ACC112 (cell line): Measurements from ENCODE around the gene ZNF488.

Experiments used
- H2AFZ ChIP-seq: fragments of 200-600 bp; sonication (generic); one replicate; pipeline ENCODE4 v1.6.0; 2017; ENCODE audit warnings: antibody characterized with exemption, low read length; ENCODE audit not compliant: unreplicated experiment
- H3K27ac ChIP-seq: fragments of 200-600 bp; sonication (generic); 2 replicates; pipeline ENCODE4 v1.5.1; 2014; ENCODE audit warnings: low read depth, mild to moderate bottlenecking, antibody characterized with exemption, low read length, moderate library complexity
- H3K27me3 ChIP-seq: fragments of 200-600 bp; sonication (generic); 2 replicates; pipeline ENCODE4 v1.6.1; 2014; ENCODE audit warnings: mild to moderate bottlenecking, antibody characterized with exemption, low read length, moderate library complexity, mixed read lengths; ENCODE audit not compliant: insufficient read depth
- H3K36me3 ChIP-seq: fragments of 200-600 bp; sonication (generic); 2 replicates; pipeline ENCODE4 v1.6.1; 2016; ENCODE audit warnings: mild to moderate bottlenecking, antibody characterized with exemption, low read length, moderate library complexity, mixed read lengths; ENCODE audit not compliant: insufficient read depth
- H3K4me1 ChIP-seq: fragments of 200-600 bp; sonication (generic); one replicate; pipeline ENCODE4 v1.6.1; 2016; ENCODE audit warnings: low read length, mixed read lengths; ENCODE audit not compliant: insufficient read depth, unreplicated experiment, control insufficient read depth
- H3K4me3 ChIP-seq: fragments of 200-600 bp; sonication (generic); 2 replicates; pipeline ENCODE4 v1.5.1; 2014; ENCODE audit warnings: mild to moderate bottlenecking, low read depth, low read length
- H3K79me2 ChIP-seq: fragments of 200-600 bp; sonication (generic); one replicate; pipeline ENCODE4 v1.6.0; 2016; ENCODE audit warnings: low read length; ENCODE audit not compliant: control insufficient read depth, unreplicated experiment, insufficient read depth

ZNF488 gene

DNA sequence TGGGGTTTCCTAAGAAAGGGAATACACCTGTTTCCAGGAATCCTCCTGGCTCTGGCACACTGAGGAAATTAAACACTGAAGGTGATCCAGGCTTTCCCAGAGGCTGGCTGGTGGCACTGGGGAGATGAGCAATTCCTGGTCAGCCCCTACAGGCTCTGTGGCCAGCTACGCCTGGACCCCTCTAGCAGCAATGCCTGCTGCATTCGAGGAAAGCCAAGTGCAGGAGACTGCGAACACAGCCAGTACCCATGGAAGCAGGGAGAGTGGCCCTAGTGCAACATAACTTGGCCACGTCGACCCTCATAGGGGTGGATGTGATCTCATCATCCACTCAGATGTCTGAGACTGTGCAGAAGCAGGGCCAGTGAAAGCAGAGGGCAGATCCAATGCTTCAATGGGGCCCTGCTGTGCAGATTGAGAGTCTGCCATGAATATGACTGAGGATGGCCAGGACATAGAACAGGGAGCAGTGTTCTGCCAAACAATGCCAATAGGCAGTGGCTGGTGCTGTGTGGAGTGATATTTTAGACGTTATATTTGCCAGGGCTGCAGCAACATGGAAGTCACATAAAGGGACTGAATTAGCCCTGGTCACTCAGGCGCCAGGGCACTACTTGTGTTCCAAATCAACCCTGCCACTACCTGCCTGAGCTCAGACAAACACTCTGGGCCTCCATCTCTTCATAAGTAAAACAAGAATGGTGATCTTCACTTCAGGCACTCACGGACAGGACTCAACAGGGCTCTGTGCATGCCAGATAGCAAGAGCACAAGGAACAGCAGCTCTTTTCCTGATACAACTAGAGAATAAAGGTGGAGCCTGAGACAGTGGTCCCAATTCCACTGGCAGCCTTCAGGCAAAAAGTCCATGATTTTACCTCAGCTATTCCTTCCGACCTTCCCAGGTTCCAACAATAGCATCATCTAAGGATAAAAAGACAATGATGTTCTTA is 2.4 kb downstream of the ZNF488 start:
- Histone ChIP-seq H3K4me3 (no peak overlapping the region), H3K4me1 (peaks cover 4% of the 10 kb centered on the region), H2AFZ (no peak overlapping the region), H3K27ac (no peak overlapping the region), H3K36me3 (no peaks in the 10 kb centered on the region), H3K27me3 (peaks cover 24% of the 10 kb centered on the region), H3K79me2 (no peaks in the 10 kb centered on the region)

- no peak overlapping the region for H3K27ac ChIP-seq
- peaks cover 27% of the 10 kb centered on the region for H3K27me3 ChIP-seq
Measured at GRCh38 chr10:47381103-47381395, 3.0 kb downstream of the ZNF488 start.

GRCh38 chr10:47380341-47381102 is 3.6 kb downstream of the ZNF488 start:
- H3K27me3 ChIP-seq, result peaks cover 27% of the 10 kb centered on the region
- peaks cover 4% of the 10 kb centered on the region for H3K4me1 ChIP-seq
- no peak overlapping the region for H2AFZ ChIP-seq
- no peaks in the 10 kb centered on the region for H3K79me2 ChIP-seq
- H3K4me3 ChIP-seq, result no peak overlapping the region
- H3K36me3 ChIP-seq, result no peaks in the 10 kb centered on the region
- H3K27ac ChIP-seq, result no peak overlapping the region

More at GRCh38 chr10:47381103-47381395, 3.0 kb downstream of the ZNF488 start:
- H3K36me3 ChIP-seq, result no peaks in the 10 kb centered on the region
- no peak overlapping the region for H3K4me3 ChIP-seq
- no peak overlapping the region for H2AFZ ChIP-seq
- H3K79me2 ChIP-seq, result no peaks in the 10 kb centered on the region
- H3K4me1 ChIP-seq, result peaks cover 4% of the 10 kb centered on the region

DNA sequence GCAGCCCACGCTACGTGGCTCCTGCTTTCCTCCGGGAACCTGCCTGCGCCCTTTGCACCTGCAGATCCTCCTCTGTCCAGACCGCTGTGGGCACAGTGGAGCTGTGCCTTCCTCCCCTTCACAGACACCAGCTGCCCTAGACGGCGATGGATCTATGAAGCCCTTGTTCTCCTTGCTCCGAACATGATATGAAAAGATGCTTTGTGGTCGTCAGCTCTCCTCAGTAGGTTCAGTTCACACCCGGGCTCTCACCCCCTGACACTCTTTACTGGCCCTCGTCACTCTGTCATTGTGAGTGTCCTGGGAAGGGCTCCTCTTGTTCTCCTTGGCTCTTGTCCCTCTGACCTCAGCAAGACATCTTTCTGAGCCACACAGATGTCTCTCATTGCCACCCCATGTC is 4.2 kb downstream of the ZNF488 start:
- Histone ChIP-seq H3K27ac (no peak overlapping the region), H3K4me3 (no peak overlapping the region), H3K27me3 (peaks cover 31% of the 10 kb centered on the region), H3K36me3 (no peaks in the 10 kb centered on the region), H3K79me2 (no peaks in the 10 kb centered on the region), H2AFZ (no peak overlapping the region), H3K4me1 (peaks cover 5% of the 10 kb centered on the region)

DNA sequence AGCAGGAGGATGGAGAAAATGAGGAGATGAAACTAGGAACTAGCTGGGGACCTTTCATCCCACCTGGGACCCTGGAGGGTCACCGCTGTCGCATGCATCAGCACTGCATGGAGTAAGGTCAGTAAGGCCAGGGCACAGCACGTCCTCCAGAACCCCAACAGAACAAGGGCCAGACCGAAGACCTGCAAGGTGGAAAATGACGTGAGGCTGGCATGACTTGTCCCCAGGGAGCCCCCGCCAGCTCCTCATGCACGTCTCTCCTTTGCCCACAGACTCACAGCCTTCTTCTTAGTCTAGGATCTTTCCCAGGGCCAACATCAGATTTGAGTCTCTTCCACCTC is 4.7 kb downstream of the ZNF488 start:
- no peaks in the 10 kb centered on the region for H3K36me3 ChIP-seq
- no peak overlapping the region for H2AFZ ChIP-seq
- H3K79me2 ChIP-seq, result no peaks in the 10 kb centered on the region
- no peak overlapping the region for H3K27ac ChIP-seq
- peaks cover 4% of the 10 kb centered on the region for H3K4me1 ChIP-seq
- no peak overlapping the region for H3K4me3 ChIP-seq
- peaks cover 31% of the 10 kb centered on the region for H3K27me3 ChIP-seq

DNA sequence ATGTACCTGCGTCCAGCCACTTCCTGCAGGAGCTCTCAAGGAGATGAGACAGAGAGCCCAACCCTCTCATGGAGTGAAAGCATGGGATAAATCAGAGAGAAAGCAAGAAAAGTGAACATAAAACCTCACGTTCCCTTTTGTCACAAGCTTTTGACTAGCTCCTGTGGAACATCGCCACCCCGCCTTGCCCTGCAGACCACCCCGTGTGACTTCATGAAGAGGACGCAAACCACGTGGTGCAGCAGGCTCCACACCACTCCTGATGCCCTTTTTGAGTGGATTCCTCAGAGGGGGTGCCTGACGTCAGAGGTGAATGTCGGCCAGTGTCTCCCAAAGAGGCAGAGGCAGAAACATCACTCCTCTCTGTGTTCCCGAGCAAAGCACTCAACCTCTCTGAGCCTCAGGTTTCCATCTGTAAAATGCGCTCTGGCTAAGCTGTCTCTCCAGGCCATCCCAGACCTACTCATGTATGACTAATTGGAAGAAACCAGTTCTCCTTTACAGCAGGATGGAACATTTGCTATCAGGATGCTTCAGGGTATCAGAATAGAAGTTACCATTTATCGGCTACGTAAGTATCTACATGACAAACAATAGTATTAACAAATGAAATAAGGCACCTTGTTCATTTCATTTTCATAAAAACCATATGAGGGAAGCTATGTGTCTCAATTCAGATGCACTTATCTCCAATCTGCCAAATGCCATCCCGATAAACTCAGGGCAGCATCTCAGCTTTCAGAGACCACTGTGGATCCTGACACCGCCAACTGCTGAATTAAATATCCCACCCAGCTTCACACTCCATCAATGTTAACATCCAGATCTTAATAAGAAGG is 5.3 kb downstream of the ZNF488 start:
- no peak overlapping the region for H3K27ac ChIP-seq
- H3K27me3 ChIP-seq, result peaks cover 31% of the 10 kb centered on the region
- H3K4me3 ChIP-seq, result no peak overlapping the region
- no peaks in the 10 kb centered on the region for H3K36me3 ChIP-seq
- no peaks in the 10 kb centered on the region for H3K79me2 ChIP-seq
- peaks cover 4% of the 10 kb centered on the region for H3K4me1 ChIP-seq
- H2AFZ ChIP-seq, result no peak overlapping the region

GRCh38 chr10:47378183-47378510 is 5.9 kb downstream of the ZNF488 start:
- H3K79me2 ChIP-seq, result no peaks in the 10 kb centered on the region
- no peak overlapping the region for H3K27ac ChIP-seq
- no peak overlapping the region for H2AFZ ChIP-seq
- peaks cover 4% of the 10 kb centered on the region for H3K4me1 ChIP-seq
- peaks cover 25% of the 10 kb centered on the region for H3K27me3 ChIP-seq
- no peaks in the 10 kb centered on the region for H3K36me3 ChIP-seq
- no peak overlapping the region for H3K4me3 ChIP-seq

GRCh38 chr10:47376522-47377220 is 7.4 kb downstream of the ZNF488 start:
- peaks cover 25% of the 10 kb centered on the region for H3K27me3 ChIP-seq
- H3K4me1 ChIP-seq, result peaks cover 4% of the 10 kb centered on the region
- no peaks in the 10 kb centered on the region for H3K36me3 ChIP-seq
- H3K27ac ChIP-seq, result no peak overlapping the region
- H2AFZ ChIP-seq, result no peak overlapping the region
- H3K4me3 ChIP-seq, result no peak overlapping the region
- H3K79me2 ChIP-seq, result no peaks in the 10 kb centered on the region

GRCh38 chr10:47374611-47375536 is 9.2 kb downstream of the ZNF488 start:
- peaks cover 20% of the 10 kb centered on the region for H3K27me3 ChIP-seq
- H3K4me3 ChIP-seq, result no peak overlapping the region
- H2AFZ ChIP-seq, result no peak overlapping the region

More at GRCh38 chr10:47374611-47375536, 9.2 kb downstream of the ZNF488 start:
- Histone ChIP-seq H3K36me3 (no peaks in the 10 kb centered on the region), H3K4me1 (peaks cover 4% of the 10 kb centered on the region), H3K27ac (no peak overlapping the region), H3K79me2 (no peaks in the 10 kb centered on the region)
